GM12891 (cell line): Measurements from ENCODE around the gene KIAA1614.
"Not testable (repeated sequence)": the region's sequence is repeated elsewhere in the genome, so short reads cannot be mapped to it uniquely, and the experiment has no call there.

Experiments
- DNase-seq: peaks from one replicate; pipeline ENCODE4 v3.0.0; 2011; ENCODE audit warnings: low spot score; ENCODE audit not compliant: insufficient read length
- FAIRE-seq: peaks from 2 replicates; lab custom pipeline; 2011; peaks lifted over from hg19 to GRCh38; lab: Jason Lieb, UNC
- PAX5 ChIP-seq: IDR thresholded peaks from 2 replicates; pipeline ENCODE4 v1.6.1; 2011; ENCODE audit warnings: low read length, moderate library complexity, mild to moderate bottlenecking; ENCODE audit not compliant: insufficient read depth, severe bottlenecking
- POLR2A ChIP-seq: IDR thresholded peaks from 2 replicates; pipeline ENCODE4 v1.6.1; 2011; ENCODE audit warnings: low read depth, low read length, control low read depth
- POLR2AphosphoS5 ChIP-seq: IDR thresholded peaks from 2 replicates; pipeline ENCODE4 v1.6.1; 2011; ENCODE audit warnings: low read depth, low read length, control low read depth
- POU2F2 ChIP-seq: IDR thresholded peaks from 2 replicates; pipeline ENCODE4 v1.6.1; 2011; ENCODE audit warnings: low read depth, mild to moderate bottlenecking, control low read depth, low read length, moderate library complexity
- SPI1 ChIP-seq: IDR thresholded peaks from 2 replicates; pipeline ENCODE4 v1.6.1; 2011; ENCODE audit warnings: low read depth, low read length, control low read depth
- TAF1 ChIP-seq: IDR thresholded peaks from 2 replicates; pipeline ENCODE4 v1.6.1; 2011; ENCODE audit warnings: low read depth, low read length, control low read depth

The KIAA1614 gene

DNA sequence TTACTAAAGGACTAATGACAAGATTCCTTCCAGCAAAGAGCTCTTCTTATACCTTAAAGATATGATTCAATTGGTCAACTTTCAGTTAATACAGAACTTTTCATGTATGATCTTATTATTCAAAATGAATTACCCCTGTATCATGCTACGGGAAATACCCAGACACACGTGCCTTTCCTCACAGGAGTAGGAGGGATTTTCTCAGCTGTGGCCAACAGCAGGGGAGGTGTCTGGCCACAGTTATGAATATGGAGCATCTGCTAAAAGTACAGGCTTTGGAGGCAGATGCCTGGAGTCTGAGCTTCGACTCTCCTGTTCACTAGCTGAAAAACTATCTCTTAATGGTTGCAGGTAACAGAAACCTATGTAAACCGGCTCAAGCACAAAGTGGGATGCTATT lies 53.6 kb downstream of the KIAA1614 start:
- TF ChIP-seq POU2F2 (no peak), PAX5 (no peak), POLR2AphosphoS5 (no peak), SPI1 (no peak), TAF1 (no peak), POLR2A (no peak)
- DNase-seq (no peak), FAIRE-seq (no peak)

DNA sequence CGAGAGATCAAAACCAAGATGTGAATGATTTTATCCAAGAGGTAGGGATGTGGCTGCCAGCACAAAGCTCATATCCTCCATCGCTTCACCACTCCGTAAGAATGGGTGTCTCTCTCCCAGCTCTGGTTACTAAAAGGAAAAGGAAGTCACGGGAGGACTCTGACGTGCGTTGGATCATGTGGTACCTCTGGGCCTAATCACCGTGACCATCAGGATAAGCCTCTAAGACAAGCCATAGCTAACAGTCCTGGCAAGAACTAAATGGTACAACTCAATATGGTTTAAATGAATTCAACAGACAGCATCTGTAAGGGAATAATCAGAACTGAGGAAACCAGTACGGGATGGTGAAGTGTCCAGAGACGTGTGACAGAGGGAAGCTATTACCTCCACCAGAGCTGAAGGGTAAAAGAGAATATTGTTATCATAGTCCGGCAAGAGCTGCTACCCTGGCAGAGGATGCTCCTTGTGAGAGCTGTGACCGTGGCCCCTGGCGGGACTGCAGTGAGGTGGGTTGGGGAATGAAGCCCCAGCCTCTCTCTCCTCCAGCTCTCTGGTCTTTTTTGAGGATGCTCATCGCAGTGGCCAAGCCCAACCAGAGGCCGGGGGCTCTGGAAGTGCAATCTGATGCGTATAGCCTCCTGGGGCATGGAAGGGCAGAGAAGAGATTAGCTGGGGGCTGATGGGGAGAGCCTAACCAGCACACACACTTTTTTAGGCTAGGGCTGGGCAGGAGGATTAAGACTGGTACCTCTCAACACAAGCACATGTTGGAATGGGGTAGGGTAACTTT lies 54.2 kb downstream of the KIAA1614 start:
- no peak for FAIRE-seq
- TF ChIP-seq SPI1: no peak
- TF ChIP-seq POU2F2: no peak
- no peak for TF ChIP-seq POLR2AphosphoS5
- no peak for TF ChIP-seq POLR2A
- no peak for TF ChIP-seq PAX5
- TF ChIP-seq TAF1: no peak
- no peak for DNase-seq

DNA sequence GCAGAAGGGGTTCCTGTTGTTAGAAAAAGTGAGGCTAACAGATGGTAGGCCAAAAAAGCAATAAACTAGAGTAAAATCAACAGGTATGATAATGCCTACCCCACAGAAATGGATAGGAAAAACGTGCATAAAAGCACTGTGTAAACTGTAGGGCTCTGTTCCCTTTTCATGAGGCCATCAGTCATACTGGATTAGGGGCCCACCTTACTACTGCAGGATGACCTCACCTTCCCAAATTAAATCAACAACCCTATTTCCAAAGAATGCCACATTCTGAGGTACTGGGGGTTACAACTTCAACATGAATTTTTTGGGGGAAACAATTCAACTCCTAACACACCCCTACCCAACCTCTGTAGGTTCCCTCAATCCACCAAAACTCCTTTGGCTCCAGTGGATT lies 54.9 kb downstream of the KIAA1614 start:
- TF ChIP-seq SPI1 (no peak), POLR2A (no peak), POLR2AphosphoS5 (no peak), TAF1 (no peak), POU2F2 (no peak), PAX5 (no peak)
- FAIRE-seq: no peak
- no peak for DNase-seq

DNA sequence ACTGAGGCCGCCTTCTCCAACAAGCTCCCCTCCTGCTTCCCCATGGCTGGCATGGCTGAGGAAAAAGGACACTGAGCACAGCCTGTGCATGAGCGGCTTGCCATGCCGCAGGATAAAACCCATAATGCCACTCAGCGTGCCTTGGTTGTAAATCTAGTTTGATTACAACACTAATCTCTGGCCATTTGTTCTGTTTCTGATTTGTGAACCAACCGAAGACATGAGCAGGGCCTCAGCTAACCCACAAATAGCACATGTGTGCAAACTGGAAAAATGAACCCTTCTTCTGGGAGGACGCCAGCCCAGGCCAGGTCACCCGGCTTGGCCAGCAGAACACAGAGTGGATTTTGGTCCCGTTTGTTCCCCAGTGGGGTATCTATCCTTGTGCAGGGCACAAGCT lies 56.1 kb downstream of the KIAA1614 start:
- FAIRE-seq, DNase-seq: not testable (repeated sequence)

DNA sequence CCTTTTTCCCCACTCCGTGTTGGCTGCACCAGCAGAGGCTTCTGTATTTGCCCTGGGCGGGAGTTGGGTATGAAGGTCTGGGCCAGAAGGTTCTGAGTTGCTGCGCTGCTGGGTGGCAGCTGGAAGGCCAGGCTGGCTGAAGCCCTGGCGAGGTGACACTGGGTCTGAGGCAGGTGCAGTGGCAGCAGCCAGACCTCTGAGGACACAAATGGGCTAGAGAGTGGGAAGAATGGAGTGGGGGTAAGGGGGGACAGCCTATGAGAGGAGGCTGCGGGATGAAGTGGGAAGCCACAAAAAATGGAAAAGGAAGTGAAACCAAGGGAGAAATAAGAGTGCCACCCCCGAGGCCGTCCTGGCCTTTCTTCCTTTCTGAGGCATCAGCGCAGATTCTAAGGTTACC lies 56.7 kb downstream of the KIAA1614 start:
- no peak for DNase-seq
- TF ChIP-seq TAF1: no peak
- peak; percentile 41 for TF ChIP-seq SPI1
- no peak for FAIRE-seq

DNA sequence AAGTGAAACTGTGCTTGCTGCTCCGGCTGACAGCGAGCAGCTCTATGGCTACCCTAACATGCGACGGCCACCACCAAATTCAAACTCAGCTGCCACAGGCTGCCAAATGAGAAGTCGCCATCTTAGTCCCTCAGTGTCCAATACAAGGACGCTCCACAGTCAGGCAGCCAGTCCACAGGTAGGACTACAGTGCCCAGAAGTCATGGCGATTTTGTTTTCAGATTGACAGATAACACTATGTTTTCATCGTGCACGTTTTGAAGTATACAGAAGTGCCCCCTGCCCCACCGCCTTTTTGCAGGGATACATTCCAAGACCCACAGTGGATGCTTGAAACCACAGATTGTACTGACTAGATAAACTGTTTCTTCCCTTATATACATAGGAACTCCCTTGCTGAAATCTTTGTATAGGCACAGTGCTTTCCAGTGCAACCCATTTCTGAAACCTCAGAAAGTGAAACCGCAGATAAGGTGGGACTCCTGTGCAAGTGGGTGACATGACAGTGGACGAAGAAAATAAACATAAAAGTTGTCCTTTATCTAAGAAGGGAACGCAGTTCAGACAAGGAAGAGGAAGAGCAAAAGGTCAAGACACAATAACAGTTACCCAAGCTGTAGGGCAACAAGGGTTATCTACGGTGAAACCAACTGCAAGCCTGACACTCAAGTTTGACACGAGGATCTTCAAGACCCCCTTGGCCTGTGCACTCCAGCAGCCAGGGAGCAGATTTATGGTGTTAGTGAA lies 57.8 kb downstream of the KIAA1614 start:
- no peak for FAIRE-seq
- DNase-seq: no peak
- TF ChIP-seq TAF1 (no peak), SPI1 (no peak), POU2F2 (no peak), POLR2A (no peak), POLR2AphosphoS5 (no peak), PAX5 (no peak)

DNA sequence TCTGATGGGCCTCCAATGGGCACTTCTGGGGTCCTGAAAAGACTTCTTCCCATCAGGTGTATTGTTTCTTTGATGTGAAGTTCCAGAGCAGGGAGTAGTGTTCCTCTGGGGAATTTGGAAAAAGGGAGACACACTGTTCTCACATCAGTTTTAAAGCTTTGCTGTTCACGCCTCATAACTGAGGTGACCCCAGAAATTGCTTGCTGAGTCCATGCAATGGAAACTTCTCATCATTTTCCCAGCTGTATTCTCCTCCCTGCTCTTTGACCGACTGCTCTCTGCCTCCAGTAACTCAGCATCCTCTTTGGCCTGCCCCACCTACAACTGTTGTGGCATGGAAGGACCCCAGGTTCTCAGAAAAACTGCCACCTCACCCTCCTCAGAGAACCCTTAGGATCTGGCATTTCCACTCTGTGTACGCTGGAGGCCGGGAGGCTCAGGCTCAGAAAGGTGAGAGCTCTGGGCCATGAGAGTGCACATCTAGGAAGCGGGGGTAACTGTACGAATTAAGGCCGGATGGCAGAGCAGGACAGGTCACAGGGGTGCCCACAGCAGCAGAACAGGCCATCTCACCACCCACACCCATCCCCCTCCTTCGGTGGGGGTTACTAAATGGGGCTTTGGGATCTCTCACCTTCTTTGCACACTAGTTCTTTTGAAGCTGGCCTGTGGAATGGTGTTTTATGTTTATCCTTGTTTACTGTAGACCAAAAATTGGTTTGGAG lies 58.7 kb downstream of the KIAA1614 start:
- no peak for FAIRE-seq
- no peak for TF ChIP-seq POU2F2
- TF ChIP-seq POLR2AphosphoS5: no peak
- no peak for TF ChIP-seq POLR2A
- TF ChIP-seq PAX5: no peak
- TF ChIP-seq TAF1: no peak
- no peak for TF ChIP-seq SPI1
- DNase-seq: no peak

DNA sequence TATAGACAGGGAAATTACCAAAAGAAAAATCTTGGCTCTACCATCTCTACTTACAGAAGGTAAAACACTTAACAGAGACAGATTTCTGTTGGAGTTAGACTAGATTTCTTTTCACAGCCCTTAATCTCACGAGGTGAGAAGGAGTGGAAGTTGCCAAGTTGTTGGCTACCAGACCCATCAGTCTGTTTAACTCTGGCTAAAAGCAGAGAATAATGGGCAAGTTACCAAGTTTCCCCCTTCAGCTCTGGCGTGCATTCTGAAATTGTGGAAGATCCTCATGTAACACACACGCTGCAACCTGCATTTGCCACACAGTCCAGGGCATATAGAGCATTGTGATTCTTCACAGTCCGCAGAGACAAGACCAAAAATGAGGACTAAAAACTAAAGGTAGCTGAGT lies 60.7 kb downstream of the KIAA1614 start:
- no peak for TF ChIP-seq PAX5
- TF ChIP-seq POU2F2: no peak
- no peak for TF ChIP-seq TAF1
- TF ChIP-seq SPI1: no peak
- no peak for TF ChIP-seq POLR2AphosphoS5
- no peak for TF ChIP-seq POLR2A
- no peak for FAIRE-seq
- no peak for DNase-seq

DNA sequence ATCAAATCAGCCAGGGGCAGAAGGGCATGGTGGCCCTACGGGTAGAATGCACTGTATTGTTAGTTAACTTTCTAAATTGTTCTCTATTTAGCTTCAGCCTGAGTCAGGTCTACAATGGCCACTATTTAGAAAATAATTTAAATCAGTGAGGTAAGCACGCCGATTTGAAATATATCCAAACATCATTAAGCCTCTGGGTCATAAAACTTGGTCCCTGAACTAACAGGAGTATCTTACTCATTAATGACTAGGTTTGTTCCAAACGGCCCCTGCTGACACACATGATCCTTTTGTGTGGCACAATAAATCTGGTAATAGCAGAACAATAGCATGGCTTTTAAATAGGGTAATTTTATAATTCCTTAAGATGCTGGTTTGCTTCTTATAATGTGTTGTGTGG lies 61.5 kb downstream of the KIAA1614 start:
- TF ChIP-seq TAF1 (no peak), POU2F2 (no peak), POLR2A (no peak), SPI1 (no peak), POLR2AphosphoS5 (no peak), PAX5 (no peak)
- no peak for FAIRE-seq
- DNase-seq: no peak

DNA sequence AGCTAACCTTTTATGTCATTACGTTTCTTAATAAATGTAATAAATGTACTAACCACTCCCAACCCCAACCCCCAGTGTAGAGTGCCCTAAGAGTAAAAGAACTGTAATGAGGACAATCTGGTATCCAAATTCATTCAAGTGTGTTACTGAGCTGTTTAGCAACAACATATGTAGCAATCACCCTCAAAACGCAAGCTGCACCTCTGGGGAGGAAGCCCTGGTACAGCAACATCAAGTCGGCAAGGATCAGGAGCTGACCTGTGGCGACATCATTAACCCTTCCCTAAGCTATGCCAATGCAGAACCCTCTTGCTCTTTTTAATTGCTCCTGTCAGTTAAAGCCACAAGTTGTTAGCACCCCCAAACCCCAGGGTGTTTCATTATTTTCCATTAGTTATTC lies 62.9 kb downstream of the KIAA1614 start:
- DNase-seq: no peak
- TF ChIP-seq POLR2A: no peak
- TF ChIP-seq TAF1: no peak
- TF ChIP-seq PAX5: no peak
- TF ChIP-seq POLR2AphosphoS5: no peak

More for the DNA sequence above, 62.9 kb downstream of the KIAA1614 start:
- FAIRE-seq: no peak
